ENCODE results near the gene MC1R.

DNA sequence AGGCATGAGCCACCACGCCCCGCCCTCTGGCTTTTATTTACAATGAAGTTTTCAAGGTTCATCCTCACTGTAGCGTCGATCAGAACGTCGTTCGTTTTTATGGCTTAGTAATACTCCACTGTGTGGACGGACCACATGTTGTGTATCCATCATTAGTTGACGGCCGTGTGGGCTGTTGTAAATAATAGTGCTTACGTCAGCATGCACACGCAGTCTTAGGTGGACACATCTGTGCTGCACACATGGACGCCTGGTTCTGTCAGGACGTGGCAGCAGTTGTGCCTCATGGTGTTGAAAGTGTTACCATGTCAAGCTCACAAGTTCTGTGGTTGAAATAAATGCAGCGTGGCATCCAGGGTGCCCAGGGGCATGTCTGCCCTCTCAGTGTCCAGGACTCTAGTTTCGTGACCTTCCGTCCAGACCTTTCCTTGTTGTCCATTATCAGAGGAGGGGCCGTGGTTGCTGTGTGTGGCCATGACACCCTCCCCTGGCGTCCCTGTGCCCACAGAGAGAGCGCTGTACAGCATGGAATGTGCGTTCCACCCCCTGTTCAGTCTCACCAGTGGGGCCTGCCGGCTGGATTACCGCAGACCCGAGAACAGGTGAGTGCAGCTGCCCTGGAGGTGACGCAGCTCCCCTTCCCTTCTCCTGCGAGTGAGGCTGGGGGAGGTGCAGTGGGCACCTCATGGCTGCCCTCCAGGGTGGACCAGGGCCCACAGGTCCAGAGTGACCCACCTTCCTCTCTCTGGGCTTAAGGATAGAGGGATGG, 23.0 kb upstream of the MC1R start:
- no peak for TF ChIP-seq EZH2 (IDR thresholded peaks at IDR 0.05; ENCODE audit: low read depth, unreplicated experiment)
- no peak for TF ChIP-seq POLR2AphosphoS5 (IDR thresholded peaks at IDR 0.05; ENCODE audit: low read depth)
- TF ChIP-seq EZH2phosphoT487 (IDR thresholded peaks at IDR 0.05; ENCODE audit: unreplicated experiment): no peak
- no peak for TF ChIP-seq NANOG (IDR thresholded peaks at IDR 0.05; ENCODE audit: borderline replicate concordance)
- TF ChIP-seq, protein P1, sequence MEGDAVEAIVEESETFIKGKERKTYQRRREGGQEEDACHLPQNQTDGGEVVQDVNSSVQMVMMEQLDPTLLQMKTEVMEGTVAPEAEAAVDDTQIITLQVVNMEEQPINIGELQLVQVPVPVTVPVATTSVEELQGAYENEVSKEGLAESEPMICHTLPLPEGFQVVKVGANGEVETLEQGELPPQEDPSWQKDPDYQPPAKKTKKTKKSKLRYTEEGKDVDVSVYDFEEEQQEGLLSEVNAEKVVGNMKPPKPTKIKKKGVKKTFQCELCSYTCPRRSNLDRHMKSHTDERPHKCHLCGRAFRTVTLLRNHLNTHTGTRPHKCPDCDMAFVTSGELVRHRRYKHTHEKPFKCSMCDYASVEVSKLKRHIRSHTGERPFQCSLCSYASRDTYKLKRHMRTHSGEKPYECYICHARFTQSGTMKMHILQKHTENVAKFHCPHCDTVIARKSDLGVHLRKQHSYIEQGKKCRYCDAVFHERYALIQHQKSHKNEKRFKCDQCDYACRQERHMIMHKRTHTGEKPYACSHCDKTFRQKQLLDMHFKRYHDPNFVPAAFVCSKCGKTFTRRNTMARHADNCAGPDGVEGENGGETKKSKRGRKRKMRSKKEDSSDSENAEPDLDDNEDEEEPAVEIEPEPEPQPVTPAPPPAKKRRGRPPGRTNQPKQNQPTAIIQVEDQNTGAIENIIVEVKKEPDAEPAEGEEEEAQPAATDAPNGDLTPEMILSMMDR (conservative IDR thresholded peaks at IDR 0.05; ENCODE audit: low read depth in 2 of 2): no peak
- TF ChIP-seq, protein P2, sequence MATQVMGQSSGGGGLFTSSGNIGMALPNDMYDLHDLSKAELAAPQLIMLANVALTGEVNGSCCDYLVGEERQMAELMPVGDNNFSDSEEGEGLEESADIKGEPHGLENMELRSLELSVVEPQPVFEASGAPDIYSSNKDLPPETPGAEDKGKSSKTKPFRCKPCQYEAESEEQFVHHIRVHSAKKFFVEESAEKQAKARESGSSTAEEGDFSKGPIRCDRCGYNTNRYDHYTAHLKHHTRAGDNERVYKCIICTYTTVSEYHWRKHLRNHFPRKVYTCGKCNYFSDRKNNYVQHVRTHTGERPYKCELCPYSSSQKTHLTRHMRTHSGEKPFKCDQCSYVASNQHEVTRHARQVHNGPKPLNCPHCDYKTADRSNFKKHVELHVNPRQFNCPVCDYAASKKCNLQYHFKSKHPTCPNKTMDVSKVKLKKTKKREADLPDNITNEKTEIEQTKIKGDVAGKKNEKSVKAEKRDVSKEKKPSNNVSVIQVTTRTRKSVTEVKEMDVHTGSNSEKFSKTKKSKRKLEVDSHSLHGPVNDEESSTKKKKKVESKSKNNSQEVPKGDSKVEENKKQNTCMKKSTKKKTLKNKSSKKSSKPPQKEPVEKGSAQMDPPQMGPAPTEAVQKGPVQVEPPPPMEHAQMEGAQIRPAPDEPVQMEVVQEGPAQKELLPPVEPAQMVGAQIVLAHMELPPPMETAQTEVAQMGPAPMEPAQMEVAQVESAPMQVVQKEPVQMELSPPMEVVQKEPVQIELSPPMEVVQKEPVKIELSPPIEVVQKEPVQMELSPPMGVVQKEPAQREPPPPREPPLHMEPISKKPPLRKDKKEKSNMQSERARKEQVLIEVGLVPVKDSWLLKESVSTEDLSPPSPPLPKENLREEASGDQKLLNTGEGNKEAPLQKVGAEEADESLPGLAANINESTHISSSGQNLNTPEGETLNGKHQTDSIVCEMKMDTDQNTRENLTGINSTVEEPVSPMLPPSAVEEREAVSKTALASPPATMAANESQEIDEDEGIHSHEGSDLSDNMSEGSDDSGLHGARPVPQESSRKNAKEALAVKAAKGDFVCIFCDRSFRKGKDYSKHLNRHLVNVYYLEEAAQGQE (IDR thresholded peaks at IDR 0.05; ENCODE audit: unreplicated experiment): no peak
- no peak for TF ChIP-seq ZNF331 (CRISPR knock-in tag; IDR thresholded peaks at IDR 0.05; ENCODE audit: low read depth)
- TF ChIP-seq CREB1 (CRISPR knock-in tag; IDR thresholded peaks at IDR 0.05; ENCODE audit: low read depth): no peak
- TF ChIP-seq, protein P3, sequence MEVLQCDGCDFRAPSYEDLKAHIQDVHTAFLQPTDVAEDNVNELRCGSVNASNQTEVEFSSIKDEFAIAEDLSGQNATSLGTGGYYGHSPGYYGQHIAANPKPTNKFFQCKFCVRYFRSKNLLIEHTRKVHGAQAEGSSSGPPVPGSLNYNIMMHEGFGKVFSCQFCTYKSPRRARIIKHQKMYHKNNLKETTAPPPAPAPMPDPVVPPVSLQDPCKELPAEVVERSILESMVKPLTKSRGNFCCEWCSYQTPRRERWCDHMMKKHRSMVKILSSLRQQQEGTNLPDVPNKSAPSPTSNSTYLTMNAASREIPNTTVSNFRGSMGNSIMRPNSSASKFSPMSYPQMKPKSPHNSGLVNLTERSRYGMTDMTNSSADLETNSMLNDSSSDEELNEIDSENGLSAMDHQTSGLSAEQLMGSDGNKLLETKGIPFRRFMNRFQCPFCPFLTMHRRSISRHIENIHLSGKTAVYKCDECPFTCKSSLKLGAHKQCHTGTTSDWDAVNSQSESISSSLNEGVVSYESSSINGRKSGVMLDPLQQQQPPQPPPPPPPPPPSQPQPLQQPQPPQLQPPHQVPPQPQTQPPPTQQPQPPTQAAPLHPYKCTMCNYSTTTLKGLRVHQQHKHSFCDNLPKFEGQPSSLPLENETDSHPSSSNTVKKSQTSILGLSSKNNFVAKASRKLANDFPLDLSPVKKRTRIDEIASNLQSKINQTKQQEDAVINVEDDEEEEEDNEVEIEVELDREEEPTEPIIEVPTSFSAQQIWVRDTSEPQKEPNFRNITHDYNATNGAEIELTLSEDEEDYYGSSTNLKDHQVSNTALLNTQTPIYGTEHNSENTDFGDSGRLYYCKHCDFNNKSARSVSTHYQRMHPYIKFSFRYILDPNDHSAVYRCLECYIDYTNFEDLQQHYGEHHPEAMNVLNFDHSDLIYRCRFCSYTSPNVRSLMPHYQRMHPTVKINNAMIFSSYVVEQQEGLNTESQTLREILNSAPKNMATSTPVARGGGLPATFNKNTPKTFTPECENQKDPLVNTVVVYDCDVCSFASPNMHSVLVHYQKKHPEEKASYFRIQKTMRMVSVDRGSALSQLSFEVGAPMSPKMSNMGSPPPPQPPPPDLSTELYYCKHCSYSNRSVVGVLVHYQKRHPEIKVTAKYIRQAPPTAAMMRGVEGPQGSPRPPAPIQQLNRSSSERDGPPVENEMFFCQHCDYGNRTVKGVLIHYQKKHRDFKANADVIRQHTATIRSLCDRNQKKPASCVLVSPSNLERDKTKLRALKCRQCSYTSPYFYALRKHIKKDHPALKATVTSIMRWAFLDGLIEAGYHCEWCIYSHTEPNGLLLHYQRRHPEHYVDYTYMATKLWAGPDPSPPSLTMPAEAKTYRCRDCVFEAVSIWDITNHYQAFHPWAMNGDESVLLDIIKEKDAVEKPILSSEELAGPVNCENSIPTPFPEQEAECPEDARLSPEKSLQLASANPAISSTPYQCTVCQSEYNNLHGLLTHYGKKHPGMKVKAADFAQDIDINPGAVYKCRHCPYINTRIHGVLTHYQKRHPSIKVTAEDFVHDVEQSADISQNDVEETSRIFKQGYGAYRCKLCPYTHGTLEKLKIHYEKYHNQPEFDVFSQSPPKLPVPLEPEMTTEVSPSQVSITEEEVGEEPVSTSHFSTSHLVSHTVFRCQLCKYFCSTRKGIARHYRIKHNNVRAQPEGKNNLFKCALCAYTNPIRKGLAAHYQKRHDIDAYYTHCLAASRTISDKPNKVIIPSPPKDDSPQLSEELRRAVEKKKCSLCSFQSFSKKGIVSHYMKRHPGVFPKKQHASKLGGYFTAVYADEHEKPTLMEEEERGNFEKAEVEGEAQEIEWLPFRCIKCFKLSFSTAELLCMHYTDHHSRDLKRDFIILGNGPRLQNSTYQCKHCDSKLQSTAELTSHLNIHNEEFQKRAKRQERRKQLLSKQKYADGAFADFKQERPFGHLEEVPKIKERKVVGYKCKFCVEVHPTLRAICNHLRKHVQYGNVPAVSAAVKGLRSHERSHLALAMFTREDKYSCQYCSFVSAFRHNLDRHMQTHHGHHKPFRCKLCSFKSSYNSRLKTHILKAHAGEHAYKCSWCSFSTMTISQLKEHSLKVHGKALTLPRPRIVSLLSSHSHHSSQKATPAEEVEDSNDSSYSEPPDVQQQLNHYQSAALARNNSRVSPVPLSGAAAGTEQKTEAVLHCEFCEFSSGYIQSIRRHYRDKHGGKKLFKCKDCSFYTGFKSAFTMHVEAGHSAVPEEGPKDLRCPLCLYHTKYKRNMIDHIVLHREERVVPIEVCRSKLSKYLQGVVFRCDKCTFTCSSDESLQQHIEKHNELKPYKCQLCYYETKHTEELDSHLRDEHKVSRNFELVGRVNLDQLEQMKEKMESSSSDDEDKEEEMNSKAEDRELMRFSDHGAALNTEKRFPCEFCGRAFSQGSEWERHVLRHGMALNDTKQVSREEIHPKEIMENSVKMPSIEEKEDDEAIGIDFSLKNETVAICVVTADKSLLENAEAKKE (CRISPR knock-in tag; IDR thresholded peaks at IDR 0.05): no peak
- no peak for TF ChIP-seq ZNF114 (CRISPR knock-in tag; IDR thresholded peaks at IDR 0.05)

Data from GM23338 (cell line).